ENCODE data around the gene USP31. TPM values are rescaled to one million over a fixed set of nuclear protein-coding genes. Genes with fewer than 3 reads are reported as not detected.

Gene USP31
- total RNA-seq, 1 experiment from 2014 or later, result 26.9 TPM

DNA sequence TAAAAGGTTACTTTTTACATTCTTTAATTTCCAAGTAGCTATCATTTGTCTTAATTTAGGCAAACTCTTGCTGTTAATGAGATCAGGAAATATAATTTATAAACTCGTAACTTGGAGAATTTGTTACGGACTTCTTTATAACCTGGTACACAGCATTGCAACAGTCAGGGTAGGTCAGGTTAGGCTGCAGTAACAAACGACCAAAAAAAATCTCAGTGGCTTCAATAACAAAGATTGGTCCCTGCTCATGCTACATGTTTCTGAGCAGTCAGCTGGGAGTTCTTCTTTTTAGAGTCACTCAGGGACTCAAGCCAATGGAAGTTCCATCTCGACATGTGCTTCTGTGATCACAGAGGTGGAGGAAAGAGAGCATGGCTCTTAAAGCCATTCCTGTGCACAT is 110.1 kb downstream of the USP31 start:
- no peak overlapping the region for H3K4me3 Mint-ChIP-seq (ENCODE audit: unreplicated experiment)
- POLR2A ChIA-PET, result interaction anchor here (1.0 kb wide), 1 partner anchor 62 kb away, joined by 3 read pairs; no protein-coding TSS in a partner anchor
- peaks cover 26% of the 10 kb centered on the region for H3K27me3 Mint-ChIP-seq (ENCODE audit: insufficient read depth, unreplicated experiment)
- CTCF ChIA-PET, result no interaction called here
- intact Hi-C loops (cut with micrococcal nuclease), result no loop called here
- H3K36me3 Mint-ChIP-seq (ENCODE audit: insufficient read depth, unreplicated experiment), result peaks cover 3% of the 10 kb centered on the region
- no peak overlapping the region for H3K27ac Mint-ChIP-seq (ENCODE audit: low read depth, unreplicated experiment)
- DNase-seq (ENCODE audit: unreplicated experiment), result no peak
- no peaks in the 10 kb centered on the region for H3K9me3 Mint-ChIP-seq (ENCODE audit: unreplicated experiment)
- BruUV-seq (replicated peaks), result no TSS peak
- no peaks in the 10 kb centered on the region for H3K4me1 Mint-ChIP-seq (ENCODE audit: insufficient read depth, unreplicated experiment)
- TF ChIP-seq, protein P1, sequence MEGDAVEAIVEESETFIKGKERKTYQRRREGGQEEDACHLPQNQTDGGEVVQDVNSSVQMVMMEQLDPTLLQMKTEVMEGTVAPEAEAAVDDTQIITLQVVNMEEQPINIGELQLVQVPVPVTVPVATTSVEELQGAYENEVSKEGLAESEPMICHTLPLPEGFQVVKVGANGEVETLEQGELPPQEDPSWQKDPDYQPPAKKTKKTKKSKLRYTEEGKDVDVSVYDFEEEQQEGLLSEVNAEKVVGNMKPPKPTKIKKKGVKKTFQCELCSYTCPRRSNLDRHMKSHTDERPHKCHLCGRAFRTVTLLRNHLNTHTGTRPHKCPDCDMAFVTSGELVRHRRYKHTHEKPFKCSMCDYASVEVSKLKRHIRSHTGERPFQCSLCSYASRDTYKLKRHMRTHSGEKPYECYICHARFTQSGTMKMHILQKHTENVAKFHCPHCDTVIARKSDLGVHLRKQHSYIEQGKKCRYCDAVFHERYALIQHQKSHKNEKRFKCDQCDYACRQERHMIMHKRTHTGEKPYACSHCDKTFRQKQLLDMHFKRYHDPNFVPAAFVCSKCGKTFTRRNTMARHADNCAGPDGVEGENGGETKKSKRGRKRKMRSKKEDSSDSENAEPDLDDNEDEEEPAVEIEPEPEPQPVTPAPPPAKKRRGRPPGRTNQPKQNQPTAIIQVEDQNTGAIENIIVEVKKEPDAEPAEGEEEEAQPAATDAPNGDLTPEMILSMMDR (IDR thresholded peaks at IDR 0.05; ENCODE audit: unreplicated experiment), result no peak

DNA sequence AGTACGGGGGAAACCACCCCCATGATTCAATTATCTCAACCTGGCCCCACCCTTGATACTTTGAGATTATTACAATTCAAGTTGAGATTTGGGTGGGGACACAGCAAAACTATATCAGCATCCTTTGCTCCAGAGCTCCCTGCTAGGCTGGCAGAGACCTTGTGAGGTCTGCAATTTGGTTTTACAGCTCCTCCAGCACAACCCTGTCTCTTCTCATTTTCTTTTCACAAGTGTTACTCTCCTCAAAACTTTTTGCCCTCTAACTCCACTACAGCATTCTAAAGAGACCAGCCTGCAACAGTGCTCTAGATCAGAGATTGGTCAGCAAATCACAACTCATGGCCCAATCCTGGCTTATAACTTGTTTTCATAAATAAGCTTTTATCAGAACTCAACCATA is 114.0 kb downstream of the USP31 start:
- CTCF ChIA-PET, result interaction anchor here (0.7 to 1.4 kb wide), 2 partner anchors 13 to 135 kb away, joined by 4 read pairs; no protein-coding TSS in a partner anchor
- intact Hi-C loops (cut with micrococcal nuclease), result no loop called here
- BruUV-seq (replicated peaks), result no TSS peak
- no peak overlapping the region for H3K27ac Mint-ChIP-seq (ENCODE audit: low read depth, unreplicated experiment)
- no peaks in the 10 kb centered on the region for H3K36me3 Mint-ChIP-seq (ENCODE audit: insufficient read depth, unreplicated experiment)
- peaks cover 9% of the 10 kb centered on the region for H3K9me3 Mint-ChIP-seq (ENCODE audit: unreplicated experiment)
- H3K4me1 Mint-ChIP-seq (ENCODE audit: insufficient read depth, unreplicated experiment), result no peaks in the 10 kb centered on the region
- H3K27me3 Mint-ChIP-seq (ENCODE audit: insufficient read depth, unreplicated experiment), result peaks cover 23% of the 10 kb centered on the region
- no peak for DNase-seq (ENCODE audit: unreplicated experiment)
- no peak overlapping the region for H3K4me3 Mint-ChIP-seq (ENCODE audit: unreplicated experiment)
- TF ChIP-seq, protein P1 (IDR thresholded peaks at IDR 0.05; ENCODE audit: unreplicated experiment), result no peak
- POLR2A ChIA-PET, result no interaction called here

GRCh38 chr16:23031508-23032098 is 117.6 kb downstream of the USP31 start:
- no peak overlapping the region for H3K27ac Mint-ChIP-seq (ENCODE audit: low read depth, unreplicated experiment)
- TF ChIP-seq, protein P1 (IDR thresholded peaks at IDR 0.05; ENCODE audit: unreplicated experiment), result no peak

GRCh38 chr16:23029733-23030420 is 119.4 kb downstream of the USP31 start:
- peaks cover 9% of the 10 kb centered on the region for H3K9me3 Mint-ChIP-seq (ENCODE audit: unreplicated experiment)
- H3K4me1 Mint-ChIP-seq (ENCODE audit: insufficient read depth, unreplicated experiment), result no peaks in the 10 kb centered on the region
- ChIA-PET CTCF (no interaction called here), POLR2A (no interaction called here)
- DNase-seq (ENCODE audit: unreplicated experiment), result no peak
- H3K27me3 Mint-ChIP-seq (ENCODE audit: insufficient read depth, unreplicated experiment), result peaks cover 51% of the 10 kb centered on the region
- no peak overlapping the region for H3K27ac Mint-ChIP-seq (ENCODE audit: low read depth, unreplicated experiment)
- no TSS peak for BruUV-seq (replicated peaks)
- H3K4me3 Mint-ChIP-seq (ENCODE audit: unreplicated experiment), result no peak overlapping the region
- intact Hi-C loops (cut with micrococcal nuclease), result no loop called here
- TF ChIP-seq, protein P1 (IDR thresholded peaks at IDR 0.05; ENCODE audit: unreplicated experiment), result no peak
- no peaks in the 10 kb centered on the region for H3K36me3 Mint-ChIP-seq (ENCODE audit: insufficient read depth, unreplicated experiment)

More at GRCh38 chr16:23031508-23032098, 117.6 kb downstream of the USP31 start:
- H3K36me3 Mint-ChIP-seq (ENCODE audit: insufficient read depth, unreplicated experiment), result no peaks in the 10 kb centered on the region
- peaks cover 9% of the 10 kb centered on the region for H3K9me3 Mint-ChIP-seq (ENCODE audit: unreplicated experiment)
- intact Hi-C loops (cut with micrococcal nuclease), result no loop called here
- H3K4me3 Mint-ChIP-seq (ENCODE audit: unreplicated experiment), result no peak overlapping the region
- BruUV-seq (replicated peaks), result no TSS peak
- no peaks in the 10 kb centered on the region for H3K4me1 Mint-ChIP-seq (ENCODE audit: insufficient read depth, unreplicated experiment)
- peaks cover 39% of the 10 kb centered on the region for H3K27me3 Mint-ChIP-seq (ENCODE audit: insufficient read depth, unreplicated experiment)
- ChIA-PET CTCF (interaction anchor here (0.8 kb wide), 1 partner anchor 105 kb away, joined by 3 read pairs; no protein-coding TSS in a partner anchor), POLR2A (no interaction called here)
- DNase-seq (ENCODE audit: unreplicated experiment), result no peak
